K562 (cell line): ENCODE measurements around the gene PGAP2. TPM values are rescaled to one million over a fixed set of nuclear protein-coding genes. Genes with fewer than 3 reads are reported as not detected.

Experiments
- CAMTA2 ChIP-seq: fragments of 250-450 bp; sonication (Bioruptor Pico); conservative IDR thresholded peaks from 2 replicates; pipeline ENCODE4 v1.5.1; 2022
- COPS2 ChIP-seq: fragments of 450-650 bp; conservative IDR thresholded peaks from 2 replicates; pipeline ENCODE4 v1.6.1; 2016; ENCODE audit warnings: mild to moderate bottlenecking, moderate library complexity
- DIDO1 ChIP-seq: fragments of 450-650 bp; IDR thresholded peaks from 2 replicates; pipeline ENCODE4 v1.6.1; 2016; ENCODE audit warnings: low read depth, missing biosample characterization, missing genetic modification characterization
- EWSR1 ChIP-seq: fragments of 450-650 bp; IDR thresholded peaks from 2 replicates; pipeline ENCODE4 v1.6.1; 2018; ENCODE audit warnings: borderline replicate concordance, mild to moderate bottlenecking, low read depth, moderate library complexity; ENCODE audit not compliant: partially characterized antibody
- FOSL1 ChIP-seq: fragments of 200-800 bp; sonication (Bioruptor generic); conservative IDR thresholded peaks from 2 replicates; pipeline ENCODE4 v1.6.1; 2016; ENCODE audit warnings: missing genetic modification characterization, missing compliant biosample characterization
- GATAD2A ChIP-seq: fragments of 450-650 bp; IDR thresholded peaks from 2 replicates; pipeline ENCODE4 v1.6.1; 2017
- LARP7 ChIP-seq: fragments of 450-650 bp; IDR thresholded peaks from 2 replicates; pipeline ENCODE4 v1.6.1; 2016
- LCOR ChIP-seq: sonication (generic); formaldehyde crosslinking; IDR thresholded peaks from 2 replicates; pipeline ENCODE4 v1.8.0; 2022; ENCODE audit warnings: mild to moderate bottlenecking, missing genetic modification reagents
- LEF1 ChIP-seq: fragments of 450-650 bp; IDR thresholded peaks from 2 replicates; pipeline ENCODE4 v1.6.1; 2016; ENCODE audit warnings: mild to moderate bottlenecking
- MTF1 ChIP-seq: fragments of 250-450 bp; sonication (Bioruptor Pico); IDR thresholded peaks from 2 replicates; pipeline ENCODE4 v1.9.0; 2021; ENCODE audit warnings: moderate library complexity, mild to moderate bottlenecking, inconsistent platforms, borderline replicate concordance
- NR4A1 ChIP-seq, 2 experiments: fragments of 250-450 bp in 1 of 2; fragments of 450-650 bp in 1 of 2; sonication (Bioruptor Pico) in 1 of 2; IDR thresholded peaks; 2 replicates each; pipeline versions ENCODE4 v1.4.0 to v1.6.1; 2016 to 2020; ENCODE audit warnings: mild to moderate bottlenecking in 2 of 2, missing compliant biosample characterization in 1 of 2, missing genetic modification characterization in 1 of 2, moderate library complexity in 1 of 2
- RAD21 ChIP-seq, 2 experiments: fragments of 250-450 bp in 1 of 2; fragments of 450-650 bp in 1 of 2; sonication (Bioruptor Pico) in 1 of 2; formaldehyde crosslinking in 1 of 2; IDR thresholded peaks in 1 of 2; conservative IDR thresholded peaks in 1 of 2; 2 replicates each; pipeline versions ENCODE4 v1.4.0 to v1.8.0; 2020 to 2022; ENCODE audit warnings: mild to moderate bottlenecking in 2 of 2, moderate library complexity in 1 of 2
- RCOR1 ChIP-seq, 2 experiments: IDR thresholded peaks; 2 replicates each; pipeline ENCODE4 v1.6.1; 2012; ENCODE audit warnings: low read depth in 2 of 2, low read length in 2 of 2, borderline replicate concordance in 1 of 2, improper control_type of control experiment in 1 of 2
- RFX5 ChIP-seq: IDR thresholded peaks from 2 replicates; pipeline ENCODE4 v1.6.1; 2011; ENCODE audit warnings: low read depth, mild to moderate bottlenecking, improper control_type of control experiment, low read length
- SIN3A ChIP-seq, 2 experiments: fragments of 150-350 bp in 1 of 2; IDR thresholded peaks; 2 replicates each; pipeline ENCODE4 v1.6.1; 2011 to 2016; ENCODE audit warnings: borderline replicate concordance in 2 of 2, low read depth in 2 of 2, low read length in 2 of 2, mild to moderate bottlenecking in 2 of 2, moderate library complexity in 2 of 2; ENCODE audit not compliant: control insufficient read depth in 1 of 2
- TAF9B ChIP-seq: fragments of 450-650 bp; IDR thresholded peaks from 2 replicates; pipeline ENCODE4 v1.6.1; 2018; ENCODE audit warnings: mild to moderate bottlenecking; ENCODE audit not compliant: partially characterized antibody
- ZEB2 ChIP-seq: fragments of 450-650 bp; IDR thresholded peaks from 2 replicates; pipeline ENCODE4 v1.6.1; 2016
- ZSCAN32 ChIP-seq: fragments of 450-650 bp; formaldehyde crosslinking; IDR thresholded peaks from 2 replicates; pipeline ENCODE4 v1.4.0; 2020; ENCODE audit warnings: mild to moderate bottlenecking, moderate library complexity
- polyA plus RNA-seq, 8 experiments: library from polyadenylated mRNA; depleted of rRNA in 4 of 8; stranded (reverse) in 5 of 8; unstranded in 3 of 8; fragments of >200 nt; fragmentation: Nextera tagmentation in 2 of 8; fragmentation: Illumina TruSeq in 1 of 8; extraction: Ambion mirVana in 2 of 8; extraction: Trizol in 1 of 8; gene quantifications; 2 replicates each; pipeline versions ENCODE4 v1.2.1 to v1.2.3, GENCODE V29; 2011 to 2014; ENCODE audit warnings: inconsistent platforms in 1 of 8, missing spikeins in 1 of 8
- total RNA-seq, 7 experiments: library from RNA; depleted of rRNA in 6 of 7; stranded (reverse); fragments of >200 nt in 6 of 7; fragmentation: Illumina TruSeq in 2 of 7; extraction: Trizol in 2 of 7; gene quantifications; 2 replicates each; pipeline versions ENCODE4 v1.2.1 to v1.2.3, GENCODE V29; 2011 to 2021; ENCODE audit warnings: low replicate concordance in 1 of 7
- TF ChIP-seq, protein P1 (sequence below): fragments of 250-450 bp; sonication (Bioruptor Pico); IDR thresholded peaks from 2 replicates; pipeline ENCODE4 v1.6.1; 2021; ENCODE audit warnings: mild to moderate bottlenecking
- TF ChIP-seq, protein P2 (sequence below), 2 experiments: fragments of 450-650 bp; IDR thresholded peaks; 2 replicates each; pipeline ENCODE4 v1.6.1; 2018; ENCODE audit warnings: mild to moderate bottlenecking in 2 of 2, low read depth in 1 of 2; ENCODE audit not compliant: partially characterized antibody in 2 of 2
- TF ChIP-seq, protein P3 (sequence below): conservative IDR thresholded peaks from 2 replicates; pipeline ENCODE4 v1.6.1; 2011; ENCODE audit warnings: low read depth, mild to moderate bottlenecking, low read length; ENCODE audit not compliant: control insufficient read depth

Gene PGAP2
- total and polyA plus RNA-seq, 9 of the 15 experiments (the other 6 are each of a cell fraction or from before 2014, with no cell fraction given) = 17.9 to 47.2 (median 33.7) TPM

DNA sequence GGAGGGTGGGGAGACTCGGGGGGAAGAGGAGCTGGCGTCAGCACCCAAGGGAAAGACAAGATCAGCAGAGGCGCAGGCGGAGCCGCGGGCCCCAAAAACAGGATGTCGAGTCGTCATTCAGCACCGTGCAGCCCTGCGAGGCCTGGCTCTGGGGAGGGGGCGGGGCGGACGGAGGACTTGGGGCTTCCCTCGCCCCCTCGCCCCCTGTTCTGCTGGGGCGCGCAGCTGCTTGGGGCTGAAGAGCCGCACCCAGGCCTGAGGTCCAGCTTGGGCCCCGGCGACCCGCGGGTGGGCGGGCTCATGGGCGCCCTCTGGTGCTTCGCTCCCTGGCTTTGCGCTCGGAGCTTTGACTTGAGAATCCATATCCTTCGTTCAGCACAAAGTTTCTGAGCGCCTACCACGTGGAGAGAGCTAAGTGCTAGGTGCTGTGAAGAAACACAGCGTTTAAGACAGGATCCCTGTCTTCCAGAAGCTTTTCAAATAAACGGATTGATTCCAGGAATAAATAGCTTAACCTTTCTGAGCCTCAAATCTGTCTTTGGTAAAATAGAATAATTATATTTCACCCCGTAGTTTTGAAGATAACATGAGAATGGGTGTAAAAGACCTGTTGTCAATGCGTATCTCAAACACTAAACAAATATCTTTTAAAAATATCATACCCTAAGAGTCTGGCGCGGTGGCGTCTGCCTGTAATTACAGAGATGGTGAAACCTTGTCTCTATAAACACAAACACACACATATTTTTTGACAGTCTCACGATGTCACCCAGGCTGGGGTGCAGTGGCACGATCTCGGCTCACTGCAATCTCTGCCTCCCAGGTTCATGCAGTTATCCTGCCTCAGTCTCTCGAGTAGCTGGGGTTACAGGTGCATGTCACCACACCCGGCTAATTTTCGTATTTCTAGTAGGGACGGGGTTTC lies 33.3 kb downstream of the PGAP2 start (continued):
- TF ChIP-seq NR4A1 (CRISPR knock-in tag; IDR thresholded peaks at IDR 0.05) = no peak
- TF ChIP-seq NR4A1 (tag; IDR thresholded peaks at IDR 0.05) = no peak
- peak in 1 of 2 experiments; percentile 26; a peak in 1 of 4 replicates for TF ChIP-seq RCOR1 (IDR thresholded peaks at IDR 0.05; ENCODE audit: borderline replicate concordance in 1 of 2, low read depth in 2 of 2, low read length in 2 of 2)
- TF ChIP-seq LCOR (CRISPR knock-in tag) = peak; percentile 95
- TF ChIP-seq GATAD2A = peak; percentile 74; the same call in 1 of the 2 replicates
- TF ChIP-seq LARP7 = 0 out of 2 replicates have a peak, but pooled peaks have one; percentile 27
- no peak for TF ChIP-seq LEF1
- peak in 1 of 2 experiments; percentile 55; a peak in 1 of 4 replicates for TF ChIP-seq SIN3A (IDR thresholded peaks at IDR 0.05; ENCODE audit: borderline replicate concordance in 2 of 2, control insufficient read depth in 1 of 2, low read depth in 2 of 2, low read length in 2 of 2)
- TF ChIP-seq TAF9B = no peak
- TF ChIP-seq, protein P1, sequence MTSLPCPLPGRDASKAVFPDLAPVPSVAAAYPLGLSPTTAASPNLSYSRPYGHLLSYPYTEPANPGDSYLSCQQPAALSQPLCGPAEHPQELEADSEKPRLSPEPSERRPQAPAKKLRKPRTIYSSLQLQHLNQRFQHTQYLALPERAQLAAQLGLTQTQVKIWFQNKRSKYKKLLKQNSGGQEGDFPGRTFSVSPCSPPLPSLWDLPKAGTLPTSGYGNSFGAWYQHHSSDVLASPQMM (CRISPR knock-in tag) = no peak
- TF ChIP-seq RAD21 (CRISPR knock-in tag; conservative IDR thresholded peaks at IDR 0.05 in 1 of 2, IDR thresholded peaks at IDR 0.05 in 1 of 2) = peak; percentile 83 to 88
- no peak for TF ChIP-seq ZEB2
- TF ChIP-seq, protein P2, sequence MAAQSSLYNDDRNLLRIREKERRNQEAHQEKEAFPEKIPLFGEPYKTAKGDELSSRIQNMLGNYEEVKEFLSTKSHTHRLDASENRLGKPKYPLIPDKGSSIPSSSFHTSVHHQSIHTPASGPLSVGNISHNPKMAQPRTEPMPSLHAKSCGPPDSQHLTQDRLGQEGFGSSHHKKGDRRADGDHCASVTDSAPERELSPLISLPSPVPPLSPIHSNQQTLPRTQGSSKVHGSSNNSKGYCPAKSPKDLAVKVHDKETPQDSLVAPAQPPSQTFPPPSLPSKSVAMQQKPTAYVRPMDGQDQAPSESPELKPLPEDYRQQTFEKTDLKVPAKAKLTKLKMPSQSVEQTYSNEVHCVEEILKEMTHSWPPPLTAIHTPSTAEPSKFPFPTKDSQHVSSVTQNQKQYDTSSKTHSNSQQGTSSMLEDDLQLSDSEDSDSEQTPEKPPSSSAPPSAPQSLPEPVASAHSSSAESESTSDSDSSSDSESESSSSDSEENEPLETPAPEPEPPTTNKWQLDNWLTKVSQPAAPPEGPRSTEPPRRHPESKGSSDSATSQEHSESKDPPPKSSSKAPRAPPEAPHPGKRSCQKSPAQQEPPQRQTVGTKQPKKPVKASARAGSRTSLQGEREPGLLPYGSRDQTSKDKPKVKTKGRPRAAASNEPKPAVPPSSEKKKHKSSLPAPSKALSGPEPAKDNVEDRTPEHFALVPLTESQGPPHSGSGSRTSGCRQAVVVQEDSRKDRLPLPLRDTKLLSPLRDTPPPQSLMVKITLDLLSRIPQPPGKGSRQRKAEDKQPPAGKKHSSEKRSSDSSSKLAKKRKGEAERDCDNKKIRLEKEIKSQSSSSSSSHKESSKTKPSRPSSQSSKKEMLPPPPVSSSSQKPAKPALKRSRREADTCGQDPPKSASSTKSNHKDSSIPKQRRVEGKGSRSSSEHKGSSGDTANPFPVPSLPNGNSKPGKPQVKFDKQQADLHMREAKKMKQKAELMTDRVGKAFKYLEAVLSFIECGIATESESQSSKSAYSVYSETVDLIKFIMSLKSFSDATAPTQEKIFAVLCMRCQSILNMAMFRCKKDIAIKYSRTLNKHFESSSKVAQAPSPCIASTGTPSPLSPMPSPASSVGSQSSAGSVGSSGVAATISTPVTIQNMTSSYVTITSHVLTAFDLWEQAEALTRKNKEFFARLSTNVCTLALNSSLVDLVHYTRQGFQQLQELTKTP (IDR thresholded peaks at IDR 0.05; ENCODE audit: low read depth in 1 of 2, partially characterized antibody in 2 of 2) = no peak
- TF ChIP-seq RFX5 = no peak
- no peak for TF ChIP-seq COPS2
- TF ChIP-seq, protein P3, sequence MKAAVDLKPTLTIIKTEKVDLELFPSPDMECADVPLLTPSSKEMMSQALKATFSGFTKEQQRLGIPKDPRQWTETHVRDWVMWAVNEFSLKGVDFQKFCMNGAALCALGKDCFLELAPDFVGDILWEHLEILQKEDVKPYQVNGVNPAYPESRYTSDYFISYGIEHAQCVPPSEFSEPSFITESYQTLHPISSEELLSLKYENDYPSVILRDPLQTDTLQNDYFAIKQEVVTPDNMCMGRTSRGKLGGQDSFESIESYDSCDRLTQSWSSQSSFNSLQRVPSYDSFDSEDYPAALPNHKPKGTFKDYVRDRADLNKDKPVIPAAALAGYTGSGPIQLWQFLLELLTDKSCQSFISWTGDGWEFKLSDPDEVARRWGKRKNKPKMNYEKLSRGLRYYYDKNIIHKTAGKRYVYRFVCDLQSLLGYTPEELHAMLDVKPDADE = peak; percentile 69; the same call in 1 of the 2 replicates
- TF ChIP-seq DIDO1 = no peak
- TF ChIP-seq CAMTA2 (CRISPR knock-in tag) = no peak
- no peak for TF ChIP-seq ZSCAN32
- no peak for TF ChIP-seq EWSR1
- peak; percentile 72 for TF ChIP-seq FOSL1 (tag)
- TF ChIP-seq MTF1 (CRISPR knock-in tag) = no peak
